HG03575 (cell line): ENCODE measurements around the gene SIGLEC5.

Source experiments
- ATAC-seq: cut with Tn5 transposase; IDR thresholded peaks from one replicate; pipeline ENCODE4 v1.9.1; 2021; ENCODE audit not compliant: unreplicated experiment, insufficient number of reproducible peaks, low FRiP score; ENCODE audit errors: extremely low read depth

SIGLEC5 gene

GRCh38 chr19:51564791-51565190 is 65.4 kb downstream of the SIGLEC5 start:
- ATAC-seq, result no peak
